ENCODE results near the gene TPCN2. TPM values are rescaled to one million over a fixed set of nuclear protein-coding genes. Genes with fewer than 3 reads are reported as not detected.
A peak's percentile ranks its signal among the peaks of the same experiment; 100 is the strongest.

The TPCN2 gene
- total RNA-seq, 1 donor from 2014 or later = 14.2 TPM

DNA sequence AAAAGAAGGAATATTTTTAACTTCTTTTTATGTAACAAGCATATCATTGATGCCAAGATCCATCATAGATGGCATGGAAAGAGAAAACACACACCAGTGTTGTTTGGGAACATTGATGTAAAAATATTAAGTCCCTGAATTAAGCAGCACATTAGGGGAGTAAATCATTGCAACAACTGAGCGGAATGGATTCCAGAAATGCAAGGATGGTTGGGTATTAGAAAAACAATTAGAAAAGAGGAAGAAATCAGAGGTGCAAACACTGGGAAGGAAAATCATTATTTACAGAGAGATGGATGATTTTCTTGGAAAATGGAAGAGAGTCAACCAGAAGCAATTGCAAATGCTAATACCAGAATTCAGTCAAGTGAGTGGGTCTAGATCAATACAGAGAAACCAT, 115.1 kb downstream of the TPCN2 start:
- Mint-ChIP-seq H3K27ac (ENCODE audit: unreplicated experiment) (no peak overlapping the region), H3K27me3 (ENCODE audit: low read depth) (peaks cover 2% of the 10 kb centered on the region), H3K9me3 (peaks cover 20% of the 10 kb centered on the region), H3K4me1 (peaks cover 44% of the 10 kb centered on the region), H3K36me3 (ENCODE audit: low read depth) (peaks cover 13% of the 10 kb centered on the region), H3K4me3 (no peak overlapping the region)
- TF ChIP-seq, protein P1, sequence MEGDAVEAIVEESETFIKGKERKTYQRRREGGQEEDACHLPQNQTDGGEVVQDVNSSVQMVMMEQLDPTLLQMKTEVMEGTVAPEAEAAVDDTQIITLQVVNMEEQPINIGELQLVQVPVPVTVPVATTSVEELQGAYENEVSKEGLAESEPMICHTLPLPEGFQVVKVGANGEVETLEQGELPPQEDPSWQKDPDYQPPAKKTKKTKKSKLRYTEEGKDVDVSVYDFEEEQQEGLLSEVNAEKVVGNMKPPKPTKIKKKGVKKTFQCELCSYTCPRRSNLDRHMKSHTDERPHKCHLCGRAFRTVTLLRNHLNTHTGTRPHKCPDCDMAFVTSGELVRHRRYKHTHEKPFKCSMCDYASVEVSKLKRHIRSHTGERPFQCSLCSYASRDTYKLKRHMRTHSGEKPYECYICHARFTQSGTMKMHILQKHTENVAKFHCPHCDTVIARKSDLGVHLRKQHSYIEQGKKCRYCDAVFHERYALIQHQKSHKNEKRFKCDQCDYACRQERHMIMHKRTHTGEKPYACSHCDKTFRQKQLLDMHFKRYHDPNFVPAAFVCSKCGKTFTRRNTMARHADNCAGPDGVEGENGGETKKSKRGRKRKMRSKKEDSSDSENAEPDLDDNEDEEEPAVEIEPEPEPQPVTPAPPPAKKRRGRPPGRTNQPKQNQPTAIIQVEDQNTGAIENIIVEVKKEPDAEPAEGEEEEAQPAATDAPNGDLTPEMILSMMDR (conservative IDR thresholded peaks at IDR 0.05) = no peak
- DNase-seq (ENCODE audit: low read depth, low spot score) = no peak

DNA sequence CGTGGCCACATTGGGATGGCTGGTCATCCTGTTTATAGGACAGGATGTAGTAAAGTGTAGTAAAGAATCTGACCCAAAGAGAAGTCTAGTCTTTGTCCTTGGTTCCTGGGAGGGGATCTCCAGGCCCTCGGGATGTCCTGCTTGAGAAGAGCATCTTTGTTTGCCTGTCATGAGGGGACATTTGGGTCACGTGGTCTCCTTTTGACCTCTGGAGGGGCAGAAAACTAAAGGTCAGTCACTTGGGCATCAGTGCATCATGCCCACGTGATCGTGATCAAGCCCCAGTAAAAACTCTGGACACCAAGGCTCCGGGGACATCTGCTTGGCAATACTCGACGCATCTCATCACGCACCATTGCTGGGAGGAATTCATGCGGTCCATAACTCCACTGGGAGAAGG, 116.1 kb downstream of the TPCN2 start:
- H3K27me3 Mint-ChIP-seq (ENCODE audit: low read depth) = peaks cover 2% of the 10 kb centered on the region
- TF ChIP-seq, protein P1 (conservative IDR thresholded peaks at IDR 0.05) = no peak
- H3K4me1 Mint-ChIP-seq = peaks cover 41% of the 10 kb centered on the region
- H3K4me3 Mint-ChIP-seq = no peak overlapping the region
- H3K9me3 Mint-ChIP-seq = peaks cover 23% of the 10 kb centered on the region
- no peak overlapping the region for H3K27ac Mint-ChIP-seq (ENCODE audit: unreplicated experiment)
- peaks cover 13% of the 10 kb centered on the region for H3K36me3 Mint-ChIP-seq (ENCODE audit: low read depth)
- DNase-seq (ENCODE audit: low read depth, low spot score) = no peak

- H3K4me3 Mint-ChIP-seq = no peak overlapping the region
- H3K27ac Mint-ChIP-seq (ENCODE audit: unreplicated experiment) = no peak overlapping the region
- TF ChIP-seq, protein P1 (conservative IDR thresholded peaks at IDR 0.05) = no peak
- H3K9me3 Mint-ChIP-seq = peaks cover 23% of the 10 kb centered on the region
- peaks cover 36% of the 10 kb centered on the region for H3K4me1 Mint-ChIP-seq
- peaks cover 13% of the 10 kb centered on the region for H3K36me3 Mint-ChIP-seq (ENCODE audit: low read depth)
- DNase-seq (ENCODE audit: low read depth, low spot score) = no peak
- H3K27me3 Mint-ChIP-seq (ENCODE audit: low read depth) = peaks cover 2% of the 10 kb centered on the region
Measured at GRCh38 chr11:69165775-69166174, 117.0 kb downstream of the TPCN2 start.

GRCh38 chr11:69166218-69167115, 117.7 kb downstream of the TPCN2 start:
- TF ChIP-seq, protein P1 (conservative IDR thresholded peaks at IDR 0.05) = no peak
- DNase-seq (ENCODE audit: low read depth, low spot score) = no peak
- Mint-ChIP-seq H3K27me3 (ENCODE audit: low read depth) (peaks cover 2% of the 10 kb centered on the region), H3K4me3 (no peak overlapping the region), H3K27ac (ENCODE audit: unreplicated experiment) (no peak overlapping the region), H3K4me1 (peaks cover 34% of the 10 kb centered on the region), H3K9me3 (peaks cover 22% of the 10 kb centered on the region), H3K36me3 (ENCODE audit: low read depth) (peaks cover 11% of the 10 kb centered on the region)

DNA sequence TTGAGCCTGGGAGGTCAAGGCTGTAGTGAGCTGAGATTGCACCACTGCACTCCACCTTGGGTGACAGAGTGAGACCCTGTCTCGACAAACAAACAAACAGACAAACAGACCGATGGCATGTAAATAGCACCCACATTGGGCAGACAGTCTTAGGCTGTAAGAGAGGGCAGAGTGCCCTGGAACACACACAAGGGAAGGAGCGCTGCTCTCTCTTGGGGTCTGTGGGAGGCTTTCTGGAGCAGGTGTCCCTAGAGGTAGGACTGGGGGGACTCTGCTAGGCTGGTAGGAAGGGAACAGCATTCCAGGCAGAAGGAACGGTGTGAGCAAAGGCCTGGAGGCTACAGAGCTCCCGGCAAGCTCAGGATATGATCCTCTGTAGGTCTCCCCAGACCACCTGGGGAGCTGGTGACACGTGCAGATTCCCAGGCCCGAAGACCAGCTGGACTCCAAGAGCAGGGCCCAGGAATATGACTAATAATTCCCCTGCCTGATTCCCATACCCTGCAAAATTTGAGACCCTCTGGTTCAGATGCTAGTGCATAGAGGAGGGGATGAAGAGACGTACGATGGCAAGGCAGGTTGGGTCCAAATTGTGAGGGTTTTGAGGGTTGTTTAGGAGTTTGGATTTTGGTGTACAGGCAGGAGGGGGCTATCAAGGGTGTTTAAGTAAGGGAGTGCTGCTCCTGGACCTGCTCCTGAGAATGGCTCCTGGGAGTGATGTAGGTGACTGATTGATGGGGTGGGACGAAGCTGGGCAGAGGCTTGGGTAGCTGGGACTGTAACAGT, 118.6 kb downstream of the TPCN2 start:
- Mint-ChIP-seq H3K27ac (ENCODE audit: unreplicated experiment) (peak overlapping the region; percentile 43), H3K9me3 (peaks cover 19% of the 10 kb centered on the region), H3K4me3 (no peak overlapping the region), H3K4me1 (peaks cover 31% of the 10 kb centered on the region), H3K27me3 (ENCODE audit: low read depth) (peaks cover 2% of the 10 kb centered on the region), H3K36me3 (ENCODE audit: low read depth) (peaks cover 7% of the 10 kb centered on the region)
- TF ChIP-seq, protein P1 (conservative IDR thresholded peaks at IDR 0.05) = no peak
- no peak for DNase-seq (ENCODE audit: low read depth, low spot score)

Measured in neural crest cell (in vitro differentiated cells).